GM23338 (cell line): ENCODE measurements around the gene SCAANT1. TPM values are rescaled to one million over a fixed set of nuclear protein-coding genes. Genes with fewer than 3 reads are reported as not detected.

Experiments used
- polyA plus RNA-seq: library from polyadenylated mRNA; unstranded; fragments of >200 nt; fragmentation: Nextera tagmentation; extraction: Ambion mirVana; gene quantifications from 2 replicates; pipeline ENCODE4 v1.2.1, GENCODE V29; 2016
- small RNA-seq: library from RNA; depleted of rRNA; stranded (forward); fragments of <200 nt; gene quantifications from one replicate; pipeline ENCODE3, GENCODE V24; 2014; ENCODE audit warnings: low replicate concordance
- total RNA-seq: library from RNA; depleted of rRNA; stranded (reverse); fragments of >200 nt; shearing (Covaris generic); gene quantifications from 2 replicates; pipeline ENCODE4 v1.2.3, GENCODE V29; 2014; rRNA removed

Gene SCAANT1
- total and polyA plus RNA-seq, 2 experiments from 2014 or later, result 1.2 TPM; not detected in 1

Small RNA genes lying within 50 kb of the gene (small RNA-seq; reads per million reads assigned to genes)
- gene SCAANT1, result not detected

Other genes starting within 250 kb of the SCAANT1 start
- gene C3orf49, start 93.1 kb downstream of the SCAANT1 start, total RNA-seq, result not detected in 2 replicates
- 0.23 TPM in 1 of 2 replicates, not detected in the other for gene C3orf49, start 93.1 kb downstream of the SCAANT1 start, polyA plus RNA-seq
- 50.5 and 53.9 TPM in 2 replicates for gene THOC7, start 48.6 kb downstream of the SCAANT1 start, total RNA-seq
- gene THOC7, start 48.6 kb downstream of the SCAANT1 start, polyA plus RNA-seq, result 154 and 166 TPM in 2 replicates
- gene ATXN7, start 48.5 kb downstream of the SCAANT1 start, total RNA-seq, result 8.0 and 17.2 TPM in 2 replicates
- gene ATXN7, start 48.5 kb downstream of the SCAANT1 start, polyA plus RNA-seq, result 3.2 and 4.0 TPM in 2 replicates
- 98.1 and 108 TPM in 2 replicates for gene PSMD6, start 111.1 kb upstream of the SCAANT1 start, total RNA-seq
- gene PSMD6, start 111.1 kb upstream of the SCAANT1 start, polyA plus RNA-seq, result 195 and 205 TPM in 2 replicates